Endothelial cell (in vitro differentiated cells): ENCODE results near the gene MBTPS2. TPM values are rescaled to one million over a fixed set of nuclear protein-coding genes. Genes with fewer than 3 reads are reported as not detected.
"Not testable (repeated sequence)": the region's sequence is repeated elsewhere in the genome, so short reads cannot be mapped to it uniquely, and the experiment has no call there.

Experiments used
- DNase-seq: peaks from one replicate; pipeline ENCODE4 v3.0.0; 2021; ENCODE audit warnings: low spot score
- H3K27ac Mint-ChIP-seq: one replicate; pipeline ENCODE4 v1.8.0; 2021; ENCODE audit warnings: mixed read lengths, inconsistent platforms; ENCODE audit not compliant: unreplicated experiment
- H3K27me3 Mint-ChIP-seq: one replicate; pipeline ENCODE4 v1.8.0; 2021; ENCODE audit warnings: mild to moderate bottlenecking, moderate library complexity, mixed read lengths, inconsistent platforms; ENCODE audit not compliant: unreplicated experiment
- H3K36me3 Mint-ChIP-seq: one replicate; pipeline ENCODE4 v1.8.0; 2021; ENCODE audit warnings: mild to moderate bottlenecking, low read depth, mixed read lengths, inconsistent platforms; ENCODE audit not compliant: unreplicated experiment
- H3K4me1 Mint-ChIP-seq: one replicate; pipeline ENCODE4 v1.8.0; 2021; ENCODE audit warnings: mild to moderate bottlenecking, mixed read lengths, inconsistent platforms; ENCODE audit not compliant: unreplicated experiment
- H3K4me3 Mint-ChIP-seq: one replicate; pipeline ENCODE4 v1.8.0; 2021; ENCODE audit warnings: mild to moderate bottlenecking, mixed read lengths, inconsistent platforms; ENCODE audit not compliant: unreplicated experiment
- H3K9me3 Mint-ChIP-seq: one replicate; pipeline ENCODE4 v1.8.0; 2021; ENCODE audit warnings: mixed read lengths, inconsistent platforms; ENCODE audit not compliant: unreplicated experiment
- total RNA-seq: library from RNA; stranded (reverse); fragmentation: NEBNext Ultra II Directional; extraction: Animal tissue kit (Norgen Biotek cat#: 25700); gene quantifications from one replicate; pipeline ENCODE4 v1.2.1, GENCODE V29; 2021; ENCODE audit not compliant: unreplicated experiment
- TF ChIP-seq, protein P1 (sequence below): fragments of 200-600 bp; sonication (generic); IDR thresholded peaks from one replicate; pipeline ENCODE4 v1.5.0; 2021; ENCODE audit warnings: antibody characterized with exemption; ENCODE audit not compliant: unreplicated experiment

Gene MBTPS2
- total RNA-seq, 1 donor from 2014 or later = 9.4 TPM

- H3K27ac Mint-ChIP-seq = no peak overlapping the region
Measured at GRCh38 chrX:21865436-21865835, 26.0 kb downstream of the MBTPS2 start.

GRCh38 chrX:21870494-21870893 lies 31.1 kb downstream of the MBTPS2 start:
- H3K4me3 Mint-ChIP-seq = no peak overlapping the region
- H3K4me1 Mint-ChIP-seq = no peaks in the 10 kb centered on the region
- no peaks in the 10 kb centered on the region for H3K9me3 Mint-ChIP-seq
- TF ChIP-seq, protein P1, sequence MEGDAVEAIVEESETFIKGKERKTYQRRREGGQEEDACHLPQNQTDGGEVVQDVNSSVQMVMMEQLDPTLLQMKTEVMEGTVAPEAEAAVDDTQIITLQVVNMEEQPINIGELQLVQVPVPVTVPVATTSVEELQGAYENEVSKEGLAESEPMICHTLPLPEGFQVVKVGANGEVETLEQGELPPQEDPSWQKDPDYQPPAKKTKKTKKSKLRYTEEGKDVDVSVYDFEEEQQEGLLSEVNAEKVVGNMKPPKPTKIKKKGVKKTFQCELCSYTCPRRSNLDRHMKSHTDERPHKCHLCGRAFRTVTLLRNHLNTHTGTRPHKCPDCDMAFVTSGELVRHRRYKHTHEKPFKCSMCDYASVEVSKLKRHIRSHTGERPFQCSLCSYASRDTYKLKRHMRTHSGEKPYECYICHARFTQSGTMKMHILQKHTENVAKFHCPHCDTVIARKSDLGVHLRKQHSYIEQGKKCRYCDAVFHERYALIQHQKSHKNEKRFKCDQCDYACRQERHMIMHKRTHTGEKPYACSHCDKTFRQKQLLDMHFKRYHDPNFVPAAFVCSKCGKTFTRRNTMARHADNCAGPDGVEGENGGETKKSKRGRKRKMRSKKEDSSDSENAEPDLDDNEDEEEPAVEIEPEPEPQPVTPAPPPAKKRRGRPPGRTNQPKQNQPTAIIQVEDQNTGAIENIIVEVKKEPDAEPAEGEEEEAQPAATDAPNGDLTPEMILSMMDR = no peak
- H3K27ac Mint-ChIP-seq = no peak overlapping the region
- no peaks in the 10 kb centered on the region for H3K36me3 Mint-ChIP-seq
- no peaks in the 10 kb centered on the region for H3K27me3 Mint-ChIP-seq
- DNase-seq = no peak

More at GRCh38 chrX:21865436-21865835, 26.0 kb downstream of the MBTPS2 start:
- H3K9me3 Mint-ChIP-seq = no peaks in the 10 kb centered on the region
- no peaks in the 10 kb centered on the region for H3K27me3 Mint-ChIP-seq
- no peaks in the 10 kb centered on the region for H3K4me1 Mint-ChIP-seq
- H3K4me3 Mint-ChIP-seq = no peak overlapping the region
- no peaks in the 10 kb centered on the region for H3K36me3 Mint-ChIP-seq
- no peak for DNase-seq
- TF ChIP-seq, protein P1 = no peak

GRCh38 chrX:21873063-21873775 lies 33.8 kb downstream of the MBTPS2 start:
- DNase-seq = no peak
- H3K27me3 Mint-ChIP-seq = no peaks in the 10 kb centered on the region
- no peak overlapping the region for H3K27ac Mint-ChIP-seq
- no peaks in the 10 kb centered on the region for H3K9me3 Mint-ChIP-seq
- no peaks in the 10 kb centered on the region for H3K36me3 Mint-ChIP-seq
- no peaks in the 10 kb centered on the region for H3K4me1 Mint-ChIP-seq
- TF ChIP-seq, protein P1 = no peak
- no peak overlapping the region for H3K4me3 Mint-ChIP-seq

DNA sequence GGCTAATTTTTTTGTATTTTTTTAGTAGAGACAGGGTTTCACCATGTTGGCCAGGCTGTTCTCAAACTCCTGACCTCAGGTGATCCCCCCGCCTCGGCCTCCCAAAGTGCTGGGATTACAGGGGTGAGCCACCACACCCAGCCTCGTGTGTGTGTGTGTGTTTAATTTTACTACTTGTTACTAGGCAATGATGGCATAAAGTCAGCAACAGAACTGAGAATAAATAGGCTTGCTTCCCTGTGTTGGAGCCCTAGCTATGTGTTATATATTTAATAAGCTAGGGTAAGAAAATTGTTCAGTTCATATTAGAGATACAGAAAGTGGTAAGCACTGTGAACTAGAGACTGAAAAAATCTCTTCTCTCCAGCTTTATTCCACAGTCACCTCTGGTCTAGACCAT lies 34.8 kb downstream of the MBTPS2 start:
- not testable (repeated sequence) for H3K4me3 Mint-ChIP-seq, H3K27me3 Mint-ChIP-seq, H3K27ac Mint-ChIP-seq, H3K4me1 Mint-ChIP-seq, H3K9me3 Mint-ChIP-seq, DNase-seq, H3K36me3 Mint-ChIP-seq

DNA sequence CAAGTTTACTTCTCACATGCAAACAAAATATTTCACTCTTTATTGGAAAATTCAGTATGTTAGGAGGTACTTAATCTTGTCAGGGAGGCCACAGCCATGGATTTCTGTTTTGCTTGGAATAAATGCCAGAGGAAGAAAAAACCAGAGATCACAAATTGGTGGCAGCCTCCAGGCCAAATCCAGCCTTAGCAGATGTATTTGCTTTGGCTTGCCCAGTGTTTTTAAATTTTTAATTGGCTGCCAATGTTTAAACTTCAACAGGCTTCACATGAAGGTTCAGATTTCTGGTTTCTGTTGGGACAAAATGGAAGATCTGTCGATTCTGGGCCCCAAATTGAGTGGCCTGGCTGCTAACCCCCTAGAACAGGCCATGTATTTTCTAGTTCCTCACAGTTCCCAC lies 35.6 kb downstream of the MBTPS2 start:
- Mint-ChIP-seq H3K27ac (no peak overlapping the region), H3K4me1 (no peaks in the 10 kb centered on the region), H3K4me3 (no peak overlapping the region), H3K36me3 (no peaks in the 10 kb centered on the region), H3K9me3 (no peaks in the 10 kb centered on the region), H3K27me3 (no peaks in the 10 kb centered on the region)
- DNase-seq = no peak
- TF ChIP-seq, protein P1 = no peak
